IMR-90 (cell line): Measurements from ENCODE around the gene DPRX. TPM values are rescaled to one million over a fixed set of nuclear protein-coding genes. Genes with fewer than 3 reads are reported as not detected.

Experiments used
- ATAC-seq: fragments of 200-7000 bp; cut with Tn5 transposase; 2 replicates; pipeline ENCODE4 v1.9.1; 2020; ENCODE audit warnings: low read depth, mild to moderate bottlenecking, moderate library complexity
- BruUV-seq: library from RNA; stranded (reverse); fragments of 400-500 nt; replicated peaks from 2 replicates; lab custom pipeline; 2021; lab: Mats Ljungman, UMichigan
- CTCF ChIA-PET: fragments of 300-600 bp; formaldehyde crosslinking; extraction: SDS; loops from one replicate; lab custom pipeline; 2021; ENCODE audit warnings: antibody characterized with exemption; lab: Yijun Ruan, JAX
- POLR2A ChIA-PET: fragments of 300-600 bp; sonication (Branson Sonifier 250); formaldehyde crosslinking; loops from one replicate; lab custom pipeline; 2022; ENCODE audit warnings: antibody characterized with exemption; ENCODE audit not compliant: unreplicated experiment; lab: Charles Lee
- DNase-seq: peaks from one replicate; pipeline ENCODE4 v3.0.0; 2013
- H2AFZ ChIP-seq: replicated peaks from 2 replicates; pipeline ENCODE3; 2013; ENCODE audit warnings: low read length, mild to moderate bottlenecking; ENCODE audit not compliant: poor library complexity
- H2AK5ac ChIP-seq: 2 replicates; pipeline ENCODE4 v1.6.1; 2013; ENCODE audit warnings: low read depth, low read length, inconsistent platforms
- H2AK9ac ChIP-seq: replicated peaks from 2 replicates; pipeline ENCODE3; 2013; ENCODE audit warnings: mild to moderate bottlenecking, low read depth, low read length, moderate library complexity; ENCODE audit not compliant: poor library complexity
- H2BK120ac ChIP-seq: 2 replicates; pipeline ENCODE4 v1.6.1; 2013; ENCODE audit warnings: low read depth, low read length, inconsistent platforms
- H2BK15ac ChIP-seq: 3 replicates; pipeline ENCODE4 v1.6.1; 2013; ENCODE audit warnings: low read depth, low read length, inconsistent platforms
- H2BK20ac ChIP-seq: 2 replicates; pipeline ENCODE4 v1.6.1; 2013; ENCODE audit warnings: low read depth, mild to moderate bottlenecking, inconsistent platforms, low read length, moderate library complexity
- H2BK5ac ChIP-seq: 2 replicates; pipeline ENCODE4 v1.6.1; 2013; ENCODE audit warnings: mild to moderate bottlenecking, low read depth, low read length, inconsistent platforms; ENCODE audit not compliant: poor library complexity, severe bottlenecking
- H3K14ac ChIP-seq: replicated peaks from 2 replicates; pipeline ENCODE4 v1.6.1; 2013; ENCODE audit warnings: low read depth, low read length, inconsistent platforms
- H3K18ac ChIP-seq: 2 replicates; pipeline ENCODE4 v1.6.1; 2013; ENCODE audit warnings: low read depth, low read length, control low read depth
- H3K23ac ChIP-seq: 2 replicates; pipeline ENCODE4 v1.6.1; 2013; ENCODE audit warnings: low read depth, low read length, inconsistent platforms
- H3K27ac ChIP-seq: 2 replicates; pipeline ENCODE4 v1.5.1; 2013; ENCODE audit warnings: mild to moderate bottlenecking, control low read depth, low read length; ENCODE audit not compliant: insufficient read depth
- H3K27me3 ChIP-seq: 2 replicates; pipeline ENCODE4 v1.6.1; 2013; ENCODE audit warnings: low read length; ENCODE audit not compliant: control insufficient read depth, insufficient read depth
- H3K36me3 ChIP-seq: 2 replicates; pipeline ENCODE4 v1.6.1; 2013; ENCODE audit warnings: low read length, mixed read lengths; ENCODE audit not compliant: control insufficient read depth, insufficient read depth
- H3K4ac ChIP-seq: 2 replicates; pipeline ENCODE4 v1.6.1; 2013; ENCODE audit warnings: low read depth, low read length, inconsistent platforms
- H3K4me1 ChIP-seq: 2 replicates; pipeline ENCODE4 v1.6.1; 2013; ENCODE audit warnings: low read length, mixed read lengths; ENCODE audit not compliant: control insufficient read depth, insufficient read depth
- H3K4me2 ChIP-seq: 2 replicates; pipeline ENCODE4 v1.6.1; 2013; ENCODE audit warnings: low read depth, mild to moderate bottlenecking, control low read depth, low read length, moderate library complexity
- H3K4me3 ChIP-seq: 2 replicates; pipeline ENCODE4 v1.5.1; 2013; ENCODE audit warnings: low read depth, mild to moderate bottlenecking, control low read depth, low read length, moderate library complexity; ENCODE audit not compliant: insufficient read depth
- H3K56ac ChIP-seq: 2 replicates; pipeline ENCODE4 v1.6.1; 2013; ENCODE audit warnings: low read length, inconsistent platforms; ENCODE audit not compliant: insufficient read depth; ENCODE audit errors: extremely low read depth
- H3K79me1 ChIP-seq, 2 experiments: 2 replicates each; pipeline ENCODE4 v1.6.1; 2013; ENCODE audit warnings: low read length in 2 of 2, inconsistent platforms in 1 of 2, low read depth in 1 of 2
- H3K9ac ChIP-seq: 2 replicates; pipeline ENCODE4 v1.6.1; 2013; ENCODE audit warnings: low read depth, low read length, control low read depth
- H3K9me1 ChIP-seq: 2 replicates; pipeline ENCODE4 v1.6.1; 2013; ENCODE audit warnings: low read length, inconsistent platforms; ENCODE audit not compliant: insufficient read depth
- H3K9me3 ChIP-seq: 2 replicates; pipeline ENCODE4 v1.6.1; 2013; ENCODE audit warnings: low read length; ENCODE audit not compliant: control insufficient read depth, insufficient read depth
- H4K20me1 ChIP-seq: 2 replicates; pipeline ENCODE4 v1.6.1; 2013; ENCODE audit warnings: low read length, inconsistent platforms; ENCODE audit not compliant: insufficient read depth
- H4K5ac ChIP-seq: 2 replicates; pipeline ENCODE4 v1.6.1; 2013; ENCODE audit warnings: mild to moderate bottlenecking, low read depth, low read length, control low read depth
- H4K8ac ChIP-seq, 2 experiments: 2 replicates each; pipeline ENCODE4 v1.6.1; 2013; ENCODE audit warnings: low read depth in 2 of 2, low read length in 2 of 2, control low read depth in 1 of 2, inconsistent platforms in 1 of 2
- H4K91ac ChIP-seq: 2 replicates; pipeline ENCODE4 v1.6.1; 2013; ENCODE audit warnings: low read depth, low read length, inconsistent platforms; ENCODE audit not compliant: insufficient read depth
- BHLHE40 ChIP-seq: fragments of 150-350 bp; IDR thresholded peaks from 2 replicates; pipeline ENCODE4 v1.6.1; 2016; ENCODE audit warnings: mild to moderate bottlenecking, low read depth, low read length
- ELK1 ChIP-seq: fragments of 150-350 bp; IDR thresholded peaks from 2 replicates; pipeline ENCODE4 v1.6.1; 2016; ENCODE audit warnings: low read depth, mild to moderate bottlenecking, low read length, moderate library complexity, borderline replicate concordance
- FOS ChIP-seq: fragments of 150-350 bp; IDR thresholded peaks from 2 replicates; pipeline ENCODE4 v1.6.1; 2016; ENCODE audit warnings: low read depth, low read length
- RCOR1 ChIP-seq: IDR thresholded peaks from 2 replicates; pipeline ENCODE4 v1.6.1; 2012; ENCODE audit warnings: mild to moderate bottlenecking, low read length, improper control_type of control experiment; ENCODE audit not compliant: insufficient replicate concordance
- WGBS, 2 experiments: methylation state at CpG; one replicate each; pipeline versions ENCODE4 v1.1.5 to v1.1.7; 2013; ENCODE audit warnings: missing lambda C conversion rate in 2 of 2; ENCODE audit not compliant: insufficient read length in 1 of 2; ENCODE audit errors: extremely low coverage in 2 of 2; 5-methylcytosine and 5-hydroxymethylcytosine counted together
- dilution Hi-C: fragments of 300-500 bp; cut with HindIII; formaldehyde crosslinking; loops from one replicate; pipeline ENCODE4 v1.14.3; 2018; ENCODE audit warnings: low sequenced_read_pairs; ENCODE audit not compliant: unreplicated experiment
- in situ Hi-C: fragments of 300-500 bp; cut with MboI; formaldehyde crosslinking; loops from 3 replicates; pipeline ENCODE4 v1.14.3; 2019; ENCODE audit warnings: low sequenced_read_pairs, inconsistent platforms, mixed read lengths
- intact Hi-C: fragments of 100-400 bp; cut with micrococcal nuclease; formaldehyde crosslinking; loops from 2 replicates; pipeline ENCODE4 v1.10.0; 2022
- polyA plus RNA-seq, 3 experiments: library from polyadenylated mRNA; depleted of rRNA; stranded (reverse); fragments of >200 nt; gene quantifications; 2 replicates each; pipeline ENCODE4 v1.2.3, GENCODE V29; 2012; ENCODE audit warnings: low replicate concordance in 1 of 3
- total RNA-seq: library from RNA; depleted of rRNA; stranded (reverse); fragments of >200 nt; gene quantifications from 2 replicates; pipeline ENCODE4 v1.2.3, GENCODE V29; 2012

Gene DPRX
- total and polyA plus RNA-seq, 2 of the 4 experiments (the other 2 are of a cell fraction): not detected

DNA sequence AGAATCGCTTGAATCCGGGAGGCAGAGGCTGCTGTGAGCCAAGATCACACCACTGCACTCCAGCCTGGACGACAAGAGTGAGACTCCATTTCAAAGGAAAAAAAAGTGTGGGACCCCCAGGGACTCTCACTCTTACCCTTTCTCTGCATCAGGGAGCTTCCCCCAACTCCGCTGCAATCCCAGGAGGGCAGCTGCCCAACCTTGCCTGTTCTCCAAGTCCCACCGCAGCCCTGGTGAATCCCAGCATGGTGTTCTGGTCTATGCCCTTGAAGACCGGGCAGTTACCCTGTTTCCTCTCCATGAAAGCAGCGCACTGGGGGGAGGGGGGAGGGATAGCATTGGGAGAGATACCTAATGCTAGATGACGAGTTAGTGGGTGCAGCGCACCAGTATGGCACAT lies 35.7 kb upstream of the DPRX start:
- Histone ChIP-seq H3K9me1 (no peaks in the 10 kb centered on the region), H3K27ac (no peak overlapping the region)

More for the DNA sequence above, 35.7 kb upstream of the DPRX start:
- in situ Hi-C loops (no loop called here), intact Hi-C loops (no loop called here), dilution Hi-C loops (no loop called here)
- ChIA-PET CTCF (no interaction called here), POLR2A (no interaction called here)
- Histone ChIP-seq H2AK5ac (no peak overlapping the region), H2BK20ac (no peak overlapping the region), H2BK120ac (no peak overlapping the region), H3K14ac (no peak overlapping the region), H3K27me3 (no peaks in the 10 kb centered on the region), H3K18ac (no peak overlapping the region), H3K9ac (no peak overlapping the region), H3K4me3 (no peak overlapping the region), H2BK5ac (no peak overlapping the region), H3K4me2 (no peak overlapping the region), H4K5ac (no peak overlapping the region), H3K79me1 (no peaks in the 10 kb centered on the region), H3K23ac (no peak overlapping the region), H3K56ac (no peak overlapping the region), H4K91ac (no peak overlapping the region), H3K4ac (no peak overlapping the region), H2BK15ac (no peak overlapping the region), H4K8ac (no peak overlapping the region), H2AFZ (no peak overlapping the region), H3K36me3 (no peaks in the 10 kb centered on the region), H4K20me1 (no peaks in the 10 kb centered on the region), H2AK9ac (no peak overlapping the region), H3K4me1 (no peaks in the 10 kb centered on the region), H3K9me3 (peaks cover 20% of the 10 kb centered on the region)
- DNase-seq (no peak), ATAC-seq (no peak)
- TF ChIP-seq ELK1 (no peak), FOS (no peak), RCOR1 (no peak), BHLHE40 (no peak)
- WGBS, 2 experiments: 36% methylated on average over 2 of the region's 9 CpGs; no CpG with 5 or more reads in 1 of the 2 experiments
- BruUV-seq: no TSS peak
